Heart left ventricle (tissue), 16 donors: ENCODE measurements around the gene RNF130. TPM values are rescaled to one million over a fixed set of nuclear protein-coding genes. Genes with fewer than 3 reads are reported as not detected.

Experiments used
- ATAC-seq, 4 donors: fragments of 200-7000 bp; cut with Tn5 transposase; one replicate each; pipeline ENCODE4 v1.9.1; 2020 to 2022; ENCODE audit warnings: moderate library complexity in 4 of 4, mild to moderate bottlenecking in 3 of 4, moderate number of reproducible peaks in 1 of 4
- DNase-seq, 5 donors: peaks; one replicate each; pipeline ENCODE4 v3.0.0-alpha.2; 2020
- H3K27ac ChIP-seq, 12 donors: fragments of 200-600 bp; sonication (generic) in 4 of 12; one replicate each; pipeline versions ENCODE4 v1.5.0 to v1.8.0; 2016 to 2022; ENCODE audit warnings: mild to moderate bottlenecking in 2 of 12
- H3K27me3 ChIP-seq, 9 donors: fragments of 200-600 bp; sonication (generic) in 2 of 9; one replicate each; pipeline versions ENCODE4 v1.5.1 to v1.8.0; 2016 to 2022; ENCODE audit warnings: mild to moderate bottlenecking in 3 of 9
- H3K36me3 ChIP-seq, 9 donors: fragments of 200-600 bp; sonication (generic) in 2 of 9; one replicate each; pipeline versions ENCODE4 v1.5.0 to v1.8.0; 2018 to 2022; ENCODE audit warnings: mild to moderate bottlenecking in 2 of 9
- H3K4me1 ChIP-seq, 12 donors: fragments of 200-600 bp; sonication (generic) in 4 of 12; one replicate each; pipeline versions ENCODE4 v1.5.0 to v1.8.0; 2016 to 2022; ENCODE audit warnings: mild to moderate bottlenecking in 3 of 12
- H3K4me3 ChIP-seq, 12 donors: fragments of 200-600 bp; sonication (generic) in 4 of 12; one replicate each; pipeline versions ENCODE4 v1.5.0 to v1.8.0; 2017 to 2022; ENCODE audit warnings: mild to moderate bottlenecking in 9 of 12, moderate library complexity in 4 of 12
- H3K9me3 ChIP-seq, 12 donors: fragments of 200-600 bp; sonication (generic) in 4 of 12; one replicate each; pipeline versions ENCODE4 v1.5.0 to v1.8.0; 2016 to 2022; ENCODE audit warnings: mild to moderate bottlenecking in 1 of 12
- POLR2A ChIP-seq, 2 donors: fragments of 450-650 bp; IDR thresholded peaks; one replicate each; pipeline ENCODE4 v1.6.1; 2017; ENCODE audit warnings: antibody characterized with exemption in 2 of 2, mild to moderate bottlenecking in 2 of 2, moderate library complexity in 2 of 2
- WGBS, 4 donors: extraction: QIAGEN DNeasy Blood & Tissue Kit in 2 of 4; methylation state at CpG; one replicate each; pipeline versions ENCODE4 v1.1.5 to v1.1.7; 2013 to 2018; 5-methylcytosine and 5-hydroxymethylcytosine counted together
- intact Hi-C, 10 donors: fragments of 100-400 bp; cut with DNase I; formaldehyde crosslinking; loops; one replicate each; pipeline versions ENCODE4 v1.11.1 to v1.14.2; 2022
- polyA plus RNA-seq, 2 donors: library from polyadenylated mRNA; stranded (reverse); fragments of 200-250 nt; gene quantifications; one replicate each; pipeline ENCODE4 v1.2.3, GENCODE V29; 2013
- total RNA-seq, 9 donors: library from RNA; depleted of rRNA in 2 of 9; stranded (reverse); fragments of >200 nt in 2 of 9; fragmentation: NEBNext Ultra II Directional in 3 of 9; extraction: Animal tissue kit (Norgen Biotek cat#: 25700) in 3 of 9; gene quantifications; one replicate each; pipeline versions ENCODE4 v1.1.0 to v1.2.4, GENCODE V29; 2016 to 2023
- TF ChIP-seq, protein P1 (sequence below), 12 donors: fragments of 200-600 bp; sonication (generic) in 4 of 12; IDR thresholded peaks; one replicate each; pipeline versions ENCODE4 v1.5.0 to v1.8.0; 2018 to 2022; ENCODE audit warnings: antibody characterized with exemption in 12 of 12, mild to moderate bottlenecking in 5 of 12
- donor health status: ischemic (EF 13 %, LVEDD 7.1; RV severe dilation, severe dysfunction).
- donor health status: healthy with polysubstance abuse.
- donor health status: DM: no; HTN: yes; CAD: no.
- donor health status: DM: no; HTN: no; CAD: no.
- donor health status: ischemic (EF 25% LVEDD 6.9; RV normal size, moderate dysfunction).
- donor health status: ischemic (EF 25% LVEDD 5.7; RV mildly dilated, moderate dysfunction).
- donor health status: healthy.
- donor health status: DM: yes; HTN: yes; CAD: no.
- donor health status: ischemic (EF 35%, LVEDD 5.7; RV mildly dilated, moderate dysfunction).
- donor health status: nonischemic (EF 11% LVEDD 7.7; RV severe dilation, severe dysfunction).
- donor health status: DM: yes; HTN: yes; CAD: no.
- donor health status: PGD.
- donor health status: ischemic (EF 29% LVEDD 5.4; RV normal size, mild dysfunction).
- donor health status: nonischemic (EF 23%, LVEDD 6.1; RV moderate dilation, normal function).

Gene RNF130
- total and polyA plus RNA-seq, 11 donors = 26.3 to 76.2 (median 38.7) TPM

DNA sequence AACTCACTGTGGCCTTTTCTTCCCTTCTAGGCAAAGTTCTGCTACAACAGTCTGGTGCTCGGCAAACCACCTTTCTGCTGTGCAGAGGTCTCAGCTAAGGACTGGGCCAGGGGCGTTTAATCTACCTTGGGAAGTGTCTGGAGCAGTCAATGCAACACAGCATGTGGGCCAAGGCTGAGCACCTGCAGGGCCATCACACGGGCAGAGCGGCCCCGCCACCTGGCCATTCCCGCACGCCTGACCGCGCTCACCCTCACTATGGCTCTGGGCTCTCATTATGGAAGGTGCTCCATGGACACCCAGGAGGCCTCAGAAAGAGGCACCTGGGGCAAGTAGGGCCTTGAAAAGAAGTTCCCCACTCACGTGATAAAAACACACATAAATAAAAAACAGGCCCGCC, 98.2 kb downstream of the RNF130 start:
- no peak overlapping the region for H3K4me3 ChIP-seq
- no peaks in the 10 kb centered on the region for H3K27me3 ChIP-seq
- no peaks in the 10 kb centered on the region for H3K9me3 ChIP-seq
- DNase-seq (no peak), ATAC-seq (no peak)
- TF ChIP-seq, protein P1, sequence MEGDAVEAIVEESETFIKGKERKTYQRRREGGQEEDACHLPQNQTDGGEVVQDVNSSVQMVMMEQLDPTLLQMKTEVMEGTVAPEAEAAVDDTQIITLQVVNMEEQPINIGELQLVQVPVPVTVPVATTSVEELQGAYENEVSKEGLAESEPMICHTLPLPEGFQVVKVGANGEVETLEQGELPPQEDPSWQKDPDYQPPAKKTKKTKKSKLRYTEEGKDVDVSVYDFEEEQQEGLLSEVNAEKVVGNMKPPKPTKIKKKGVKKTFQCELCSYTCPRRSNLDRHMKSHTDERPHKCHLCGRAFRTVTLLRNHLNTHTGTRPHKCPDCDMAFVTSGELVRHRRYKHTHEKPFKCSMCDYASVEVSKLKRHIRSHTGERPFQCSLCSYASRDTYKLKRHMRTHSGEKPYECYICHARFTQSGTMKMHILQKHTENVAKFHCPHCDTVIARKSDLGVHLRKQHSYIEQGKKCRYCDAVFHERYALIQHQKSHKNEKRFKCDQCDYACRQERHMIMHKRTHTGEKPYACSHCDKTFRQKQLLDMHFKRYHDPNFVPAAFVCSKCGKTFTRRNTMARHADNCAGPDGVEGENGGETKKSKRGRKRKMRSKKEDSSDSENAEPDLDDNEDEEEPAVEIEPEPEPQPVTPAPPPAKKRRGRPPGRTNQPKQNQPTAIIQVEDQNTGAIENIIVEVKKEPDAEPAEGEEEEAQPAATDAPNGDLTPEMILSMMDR (IDR thresholded peaks at IDR 0.05) = no peak
- no peak for TF ChIP-seq POLR2A (IDR thresholded peaks at IDR 0.05)
- H3K4me1 ChIP-seq = peaks cover 0 to 23% (median 0%) of the 10 kb centered on the region in 12 donors
- intact Hi-C loops = no loop called here
- WGBS, 4 donors = 91 to 96% (median 95%) methylated on average over 11 of the region's 11 CpGs
- H3K27ac ChIP-seq = no peak overlapping the region
- H3K36me3 ChIP-seq = peaks cover 0 to 65% (median 52%) of the 10 kb centered on the region in 9 donors

DNA sequence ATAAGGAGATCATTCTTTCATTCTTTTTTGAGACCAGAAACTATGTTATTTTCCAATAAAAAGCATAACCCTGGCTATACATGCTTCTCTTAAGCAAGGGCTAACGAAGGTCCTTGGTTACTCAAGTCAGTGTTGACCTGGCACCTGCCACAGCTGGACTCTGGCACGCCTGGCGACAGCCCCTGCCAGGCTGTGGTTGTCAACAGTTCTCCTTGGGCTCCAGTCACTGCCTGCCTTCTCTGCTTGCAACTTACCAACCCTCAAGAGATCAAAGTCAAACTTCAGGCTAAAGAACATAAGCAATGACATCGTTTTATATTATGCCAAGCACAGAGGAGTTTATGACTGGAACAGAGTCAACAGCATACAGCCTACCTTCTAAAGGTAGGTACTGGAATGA, 102.4 kb downstream of the RNF130 start:
- ATAC-seq (no peak), DNase-seq (no peak)
- intact Hi-C loops = loop anchor here in 1 of 10 donors (5.0 kb wide), 1 partner anchor 948 kb away; no protein-coding TSS in a partner anchor
- Histone ChIP-seq H3K27me3 (no peaks in the 10 kb centered on the region), H3K9me3 (no peaks in the 10 kb centered on the region), H3K4me3 (no peak overlapping the region), H3K27ac (no peak overlapping the region), H3K4me1 (peaks cover 0 to 23% (median 0%) of the 10 kb centered on the region in 12 donors), H3K36me3 (peaks cover 0 to 65% (median 52%) of the 10 kb centered on the region in 9 donors)
- TF ChIP-seq POLR2A (IDR thresholded peaks at IDR 0.05) = no peak
- 94 to 99% (median 97%) methylated on average over 4 of the region's 4 CpGs for WGBS, 4 donors

DNA sequence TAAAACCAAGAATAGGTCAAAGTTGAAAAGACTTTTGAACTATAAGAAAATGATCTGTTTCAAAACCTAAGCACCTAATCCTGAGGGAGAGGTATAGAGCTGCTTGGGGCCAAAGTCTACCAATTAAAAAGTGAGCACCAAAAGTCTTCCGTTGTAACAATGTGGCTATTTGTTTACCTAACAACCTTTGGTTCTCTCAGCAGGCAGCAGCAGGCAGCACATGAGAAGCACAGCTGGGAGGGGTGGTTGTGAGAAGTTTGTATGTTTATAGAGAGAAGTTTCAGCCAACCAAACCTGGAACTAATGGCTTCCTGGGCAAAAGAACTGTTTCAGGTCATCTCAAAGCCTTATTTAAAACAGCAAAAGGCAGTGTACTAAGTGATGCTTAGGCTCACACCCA, 104.1 kb downstream of the RNF130 start:
- no peaks in the 10 kb centered on the region for H3K27me3 ChIP-seq
- DNase-seq (no peak), ATAC-seq (no peak)
- TF ChIP-seq POLR2A (IDR thresholded peaks at IDR 0.05) = no peak
- TF ChIP-seq, protein P1 (IDR thresholded peaks at IDR 0.05) = no peak
- H3K27ac ChIP-seq = no peak overlapping the region
- H3K36me3 ChIP-seq = peaks cover 0 to 75% (median 59%) of the 10 kb centered on the region in 9 donors
- H3K4me3 ChIP-seq = no peak overlapping the region
- H3K9me3 ChIP-seq = no peaks in the 10 kb centered on the region
- intact Hi-C loops = loop anchor here in 1 of 10 donors (5.0 kb wide), 1 partner anchor 950 kb away; no protein-coding TSS in a partner anchor
- 43 to 78% (median 57%) methylated on average over 1 of the region's 1 CpG for WGBS, 4 donors
- H3K4me1 ChIP-seq = peaks cover 0 to 23% (median 0%) of the 10 kb centered on the region in 12 donors

GRCh38 chr5:179964015-179964414, 107.5 kb downstream of the RNF130 start:
- DNase-seq (no peak), ATAC-seq (no peak)
- WGBS, 4 donors = 95 to 97% (median 96%) methylated on average over 8 of the region's 8 CpGs
- no peak for TF ChIP-seq POLR2A (IDR thresholded peaks at IDR 0.05)
- TF ChIP-seq, protein P1 (IDR thresholded peaks at IDR 0.05) = no peak
- no peak overlapping the region for H3K4me3 ChIP-seq
- no peaks in the 10 kb centered on the region for H3K9me3 ChIP-seq
- no peaks in the 10 kb centered on the region for H3K4me1 ChIP-seq
- intact Hi-C loops = no loop called here
- no peaks in the 10 kb centered on the region for H3K27me3 ChIP-seq
- peaks cover 0 to 86% (median 66%) of the 10 kb centered on the region in 9 donors for H3K36me3 ChIP-seq
- H3K27ac ChIP-seq = no peak overlapping the region

GRCh38 chr5:179963375-179963774, 108.2 kb downstream of the RNF130 start:
- Histone ChIP-seq H3K36me3 (peaks cover 0 to 84% (median 64%) of the 10 kb centered on the region in 9 donors), H3K4me3 (no peak overlapping the region), H3K9me3 (no peaks in the 10 kb centered on the region), H3K27me3 (no peaks in the 10 kb centered on the region), H3K27ac (no peak overlapping the region), H3K4me1 (no peaks in the 10 kb centered on the region)
- DNase-seq (no peak), ATAC-seq (no peak)
- WGBS, 4 donors = 56 to 71% (median 64%) methylated on average over 4 of the region's 4 CpGs
- intact Hi-C loops = no loop called here
- TF ChIP-seq, protein P1 (IDR thresholded peaks at IDR 0.05) = no peak
- no peak for TF ChIP-seq POLR2A (IDR thresholded peaks at IDR 0.05)
